OCI-LY1 (cell line): ENCODE results near the gene IGF1R.
A peak's percentile ranks its signal among the peaks of the same experiment; 100 is the strongest.

Experiments
- H2AFZ ChIP-seq: fragments of 200-600 bp; sonication (generic), shearing (Covaris generic); 2 replicates; pipeline ENCODE4 v1.6.0; 2014; ENCODE audit warnings: antibody characterized with exemption, mild to moderate bottlenecking, low read length
- H3F3A ChIP-seq: fragments of 200-600 bp; sonication (generic), shearing (Covaris generic); 2 replicates; pipeline ENCODE4 v1.6.0; 2014; ENCODE audit warnings: mild to moderate bottlenecking, antibody characterized with exemption, low read length, moderate library complexity; ENCODE audit not compliant: insufficient read depth
- H3K27ac ChIP-seq: fragments of 200-600 bp; sonication (generic); 2 replicates; pipeline ENCODE4 v1.5.1; 2014; ENCODE audit warnings: low read length, mixed run types, mild to moderate bottlenecking, low read depth; ENCODE audit not compliant: poor library complexity, severe bottlenecking
- H3K27me3 ChIP-seq: fragments of 200-600 bp; sonication (generic); 2 replicates; pipeline ENCODE4 v1.6.0; 2014; ENCODE audit warnings: antibody characterized with exemption, mild to moderate bottlenecking, low read length, moderate library complexity; ENCODE audit not compliant: insufficient read depth
- H3K36me3 ChIP-seq: fragments of 200-600 bp; sonication (generic); 2 replicates; pipeline ENCODE4 v1.6.1; 2014; ENCODE audit warnings: mild to moderate bottlenecking, antibody characterized with exemption, low read length, moderate library complexity, mixed read lengths; ENCODE audit not compliant: insufficient read depth
- H3K4me1 ChIP-seq: fragments of 200-600 bp; sonication (generic); 2 replicates; pipeline ENCODE4 v1.5.1; 2014; ENCODE audit warnings: mild to moderate bottlenecking, low read length, moderate library complexity; ENCODE audit not compliant: insufficient read depth, severe bottlenecking
- H3K4me2 ChIP-seq: fragments of 200-600 bp; sonication (generic), shearing (Covaris generic); 2 replicates; pipeline ENCODE4 v1.6.1; 2014; ENCODE audit warnings: low read length
- H3K4me3 ChIP-seq: fragments of 200-600 bp; sonication (generic); 2 replicates; pipeline ENCODE4 v1.5.1; 2014; ENCODE audit warnings: low read length, low read depth, mild to moderate bottlenecking, mixed read lengths; ENCODE audit not compliant: poor library complexity, severe bottlenecking
- H3K79me2 ChIP-seq: fragments of 200-600 bp; shearing (Covaris generic); 2 replicates; pipeline ENCODE4 v1.6.1; 2016; ENCODE audit warnings: mixed run types, low read length, mixed read lengths; ENCODE audit not compliant: insufficient read depth
- H3K9ac ChIP-seq: fragments of 200-600 bp; sonication (generic), shearing (Covaris generic); 2 replicates; pipeline ENCODE4 v1.6.1; 2014; ENCODE audit warnings: mild to moderate bottlenecking, low read length, mixed read lengths
- H3K9me2 ChIP-seq: fragments of 200-600 bp; sonication (generic), shearing (Covaris generic); 2 replicates; pipeline ENCODE4 v1.6.1; 2014; ENCODE audit warnings: low read depth, mild to moderate bottlenecking, low read length, mixed read lengths
- H3K9me3 ChIP-seq: fragments of 200-600 bp; shearing (Covaris generic); 2 replicates; pipeline ENCODE4 v1.6.1; 2014; ENCODE audit warnings: low read length, mixed read lengths
- H4K20me1 ChIP-seq: fragments of 200-600 bp; sonication (generic), shearing (Covaris generic); 2 replicates; pipeline ENCODE4 v1.6.0; 2016; ENCODE audit warnings: mild to moderate bottlenecking, low read length; ENCODE audit not compliant: insufficient read depth
- CTCF ChIP-seq: fragments of 200-600 bp; sonication (generic), shearing (Covaris generic); IDR thresholded peaks from 2 replicates; pipeline ENCODE4 v1.5.1; 2017; ENCODE audit warnings: mild to moderate bottlenecking, antibody characterized with exemption, low read length, moderate library complexity, mixed read lengths
- EZH2 ChIP-seq: fragments of 200-600 bp; sonication (generic), shearing (Covaris generic); IDR thresholded peaks from 2 replicates; pipeline ENCODE4 v1.8.0; 2017; ENCODE audit warnings: borderline replicate concordance, mixed run types, mild to moderate bottlenecking, antibody characterized with exemption, low read length, moderate library complexity, mixed read lengths

The IGF1R gene

GRCh38 chr15:98778263-98778959 is 130.1 kb downstream of the IGF1R start:
- TF ChIP-seq CTCF (no peak), EZH2 (no peak)
- Histone ChIP-seq H3K27ac (no peak overlapping the region), H3K4me1 (no peaks in the 10 kb centered on the region), H3K79me2 (no peaks in the 10 kb centered on the region), H4K20me1 (no peaks in the 10 kb centered on the region), H3K4me3 (no peak overlapping the region), H3K4me2 (no peak overlapping the region), H2AFZ (no peak overlapping the region), H3F3A (no peaks in the 10 kb centered on the region), H3K9me3 (no peaks in the 10 kb centered on the region), H3K27me3 (0 out of 2 replicates have a peak, but pooled peaks cover 5% of the 10 kb centered on the region), H3K36me3 (no peaks in the 10 kb centered on the region), H3K9ac (no peak overlapping the region), H3K9me2 (no peaks in the 10 kb centered on the region)

DNA sequence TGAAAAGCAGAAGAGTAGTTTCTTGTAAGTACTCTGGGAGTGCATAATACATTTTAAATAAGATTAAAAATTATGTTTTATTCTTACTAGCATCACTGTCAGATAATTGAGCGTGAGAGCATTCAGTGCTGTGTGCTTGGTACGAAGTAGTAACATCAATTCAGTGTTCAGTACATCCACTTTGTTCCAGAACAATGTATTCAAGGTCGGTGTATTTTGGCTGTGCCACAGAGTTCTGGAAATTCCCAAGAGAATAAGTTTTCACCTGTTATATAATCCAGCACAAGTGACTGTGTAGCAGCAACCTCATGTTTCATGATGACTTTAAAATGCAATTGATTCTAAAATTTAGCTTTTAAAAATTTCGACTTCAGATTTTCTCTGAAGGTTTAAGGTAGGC is 130.6 kb downstream of the IGF1R start:
- no peaks in the 10 kb centered on the region for H3F3A ChIP-seq
- H3K9me2 ChIP-seq = no peaks in the 10 kb centered on the region
- no peaks in the 10 kb centered on the region for H3K9me3 ChIP-seq
- 0 out of 2 replicates have a peak, but pooled peaks cover 5% of the 10 kb centered on the region for H3K27me3 ChIP-seq
- H3K4me2 ChIP-seq = no peak overlapping the region
- H3K36me3 ChIP-seq = no peaks in the 10 kb centered on the region
- no peak overlapping the region for H3K27ac ChIP-seq
- H3K9ac ChIP-seq = no peak overlapping the region
- H3K4me3 ChIP-seq = no peak overlapping the region
- TF ChIP-seq EZH2 (no peak), CTCF (no peak)
- no peaks in the 10 kb centered on the region for H3K4me1 ChIP-seq
- no peak overlapping the region for H2AFZ ChIP-seq
- H4K20me1 ChIP-seq = no peaks in the 10 kb centered on the region
- H3K79me2 ChIP-seq = no peaks in the 10 kb centered on the region

DNA sequence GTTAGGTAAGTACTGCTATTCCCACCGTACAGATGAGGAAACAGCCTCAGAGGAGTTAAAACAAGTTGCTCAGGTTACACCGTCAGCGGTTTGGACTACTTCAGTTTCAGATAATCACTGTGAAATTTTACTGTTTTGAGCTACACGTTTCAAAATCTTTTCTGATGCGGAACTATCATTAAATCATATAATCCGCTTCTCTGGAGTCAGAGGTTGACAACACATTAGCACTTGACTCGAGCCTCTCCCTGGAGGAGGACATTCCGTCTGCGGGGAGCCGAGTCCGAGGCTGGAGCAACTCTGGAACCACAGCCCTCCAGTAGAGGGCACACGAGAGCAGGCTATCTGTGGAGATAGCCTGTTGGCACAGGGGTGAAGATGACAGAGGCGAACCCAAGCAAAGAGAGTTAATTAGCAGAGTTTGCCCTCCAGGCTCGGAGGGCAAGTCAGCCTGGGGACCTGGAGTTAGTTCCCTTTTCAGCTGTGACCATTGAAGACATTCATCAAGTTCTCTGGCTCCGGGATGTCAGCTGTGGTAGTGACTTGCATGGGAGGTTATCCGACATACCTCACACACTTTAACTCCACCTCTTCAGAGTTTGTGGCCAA is 131.2 kb downstream of the IGF1R start:
- no peak overlapping the region for H3K4me2 ChIP-seq
- no peaks in the 10 kb centered on the region for H3K36me3 ChIP-seq
- H3K79me2 ChIP-seq = no peaks in the 10 kb centered on the region
- no peak overlapping the region for H2AFZ ChIP-seq
- no peaks in the 10 kb centered on the region for H3K9me2 ChIP-seq
- H3K4me1 ChIP-seq = no peaks in the 10 kb centered on the region
- no peak overlapping the region for H3K27ac ChIP-seq
- TF ChIP-seq CTCF (peak; percentile 96), EZH2 (no peak)
- 0 out of 2 replicates have a peak, but pooled peaks cover 5% of the 10 kb centered on the region for H3K27me3 ChIP-seq
- no peak overlapping the region for H3K9ac ChIP-seq
- H3F3A ChIP-seq = no peaks in the 10 kb centered on the region
- H3K9me3 ChIP-seq = no peaks in the 10 kb centered on the region
- H4K20me1 ChIP-seq = no peaks in the 10 kb centered on the region
- no peak overlapping the region for H3K4me3 ChIP-seq
